ENCODE data around the gene MYORG.

DNA sequence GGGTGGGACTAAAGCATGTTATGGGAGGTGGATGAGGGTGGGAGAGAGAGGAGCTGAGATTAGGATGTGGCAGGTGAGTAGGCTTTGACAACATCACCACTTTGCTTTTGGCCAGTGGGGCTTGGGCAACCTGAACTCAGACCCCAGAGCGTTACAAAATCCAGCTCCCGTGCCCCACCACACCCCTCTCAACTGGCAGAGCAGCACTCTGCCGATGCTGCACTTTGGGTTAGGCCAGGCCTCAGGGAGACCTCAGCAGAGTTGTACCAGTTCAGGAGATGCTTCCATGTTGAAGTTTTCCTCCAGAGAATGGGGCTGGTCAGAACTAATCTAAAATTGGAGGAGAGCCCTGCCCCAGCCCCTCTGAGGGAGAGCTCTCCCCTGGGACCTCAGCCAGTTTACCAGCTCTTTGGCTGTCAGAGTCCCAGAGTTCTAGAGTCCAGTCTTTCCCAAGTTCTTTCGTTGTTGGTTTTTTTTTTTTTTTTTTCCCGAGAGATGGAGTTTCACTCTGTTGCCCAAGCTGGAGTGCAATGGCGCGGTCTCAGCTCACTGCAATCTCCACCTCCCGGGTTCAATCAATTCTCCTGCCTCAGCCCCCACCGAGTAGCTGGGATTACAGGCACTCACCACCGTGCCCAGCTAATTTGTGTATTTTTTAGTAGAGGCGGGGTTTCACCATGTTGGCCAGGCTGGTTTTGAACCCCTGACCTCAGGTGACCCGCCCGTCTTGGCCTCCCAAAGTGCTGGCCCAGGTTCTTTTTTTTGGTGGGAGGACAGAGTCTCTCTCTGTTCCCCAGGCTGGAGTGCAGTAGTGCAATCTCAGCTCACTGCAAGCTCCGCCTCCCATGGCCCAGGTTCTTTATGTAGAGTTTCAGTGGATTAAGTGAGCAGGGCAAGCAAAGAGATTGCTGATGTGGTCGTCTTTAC lies 29.6 kb downstream of the MYORG start:
- TF ChIP-seq, protein P1, sequence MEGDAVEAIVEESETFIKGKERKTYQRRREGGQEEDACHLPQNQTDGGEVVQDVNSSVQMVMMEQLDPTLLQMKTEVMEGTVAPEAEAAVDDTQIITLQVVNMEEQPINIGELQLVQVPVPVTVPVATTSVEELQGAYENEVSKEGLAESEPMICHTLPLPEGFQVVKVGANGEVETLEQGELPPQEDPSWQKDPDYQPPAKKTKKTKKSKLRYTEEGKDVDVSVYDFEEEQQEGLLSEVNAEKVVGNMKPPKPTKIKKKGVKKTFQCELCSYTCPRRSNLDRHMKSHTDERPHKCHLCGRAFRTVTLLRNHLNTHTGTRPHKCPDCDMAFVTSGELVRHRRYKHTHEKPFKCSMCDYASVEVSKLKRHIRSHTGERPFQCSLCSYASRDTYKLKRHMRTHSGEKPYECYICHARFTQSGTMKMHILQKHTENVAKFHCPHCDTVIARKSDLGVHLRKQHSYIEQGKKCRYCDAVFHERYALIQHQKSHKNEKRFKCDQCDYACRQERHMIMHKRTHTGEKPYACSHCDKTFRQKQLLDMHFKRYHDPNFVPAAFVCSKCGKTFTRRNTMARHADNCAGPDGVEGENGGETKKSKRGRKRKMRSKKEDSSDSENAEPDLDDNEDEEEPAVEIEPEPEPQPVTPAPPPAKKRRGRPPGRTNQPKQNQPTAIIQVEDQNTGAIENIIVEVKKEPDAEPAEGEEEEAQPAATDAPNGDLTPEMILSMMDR (IDR thresholded peaks at IDR 0.05), result no peak
- no peak for TF ChIP-seq POLR2A (IDR thresholded peaks at IDR 0.05)

Data from right lobe of liver (tissue), 4 donors.